Measurements from ENCODE around the gene VPS13C. TPM values are rescaled to one million over a fixed set of nuclear protein-coding genes. Genes with fewer than 3 reads are reported as not detected.

The VPS13C gene
- total RNA-seq, 1 donor, result 94.6 TPM

- DNase-seq (ENCODE audit: low read depth), result no peak
- no peak for TF ChIP-seq CTCF (IDR thresholded peaks at IDR 0.05; ENCODE audit: insufficient read depth, low read depth, low read length)
- H3K4me3 ChIP-seq (ENCODE audit: low read depth, low read length), result no peak overlapping the region
These were observed 113.5 kb downstream of the VPS13C start for GRCh38 chr15:61946778-61947177.

GRCh38 chr15:61943992-61944391 lies 116.3 kb downstream of the VPS13C start:
- no peak overlapping the region for H3K4me3 ChIP-seq (ENCODE audit: low read depth, low read length)
- TF ChIP-seq CTCF (IDR thresholded peaks at IDR 0.05; ENCODE audit: insufficient read depth, low read depth, low read length), result no peak
- no peak for DNase-seq (ENCODE audit: low read depth)

GRCh38 chr15:61938249-61938648 lies 122.0 kb downstream of the VPS13C start:
- DNase-seq (ENCODE audit: low read depth), result no peak
- no peak overlapping the region for H3K4me3 ChIP-seq (ENCODE audit: low read depth, low read length)
- no peak for TF ChIP-seq CTCF (IDR thresholded peaks at IDR 0.05; ENCODE audit: insufficient read depth, low read depth, low read length)

- DNase-seq (ENCODE audit: low read depth), result no peak
- H3K4me3 ChIP-seq (ENCODE audit: low read depth, low read length), result no peak overlapping the region
- TF ChIP-seq CTCF (IDR thresholded peaks at IDR 0.05; ENCODE audit: insufficient read depth, low read depth, low read length), result no peak
These were observed 123.6 kb downstream of the VPS13C start for GRCh38 chr15:61936528-61937195.

- no peak for TF ChIP-seq CTCF (IDR thresholded peaks at IDR 0.05; ENCODE audit: insufficient read depth, low read depth, low read length)
- DNase-seq (ENCODE audit: low read depth), result no peak
- H3K4me3 ChIP-seq (ENCODE audit: low read depth, low read length), result no peak overlapping the region
These were observed 124.8 kb downstream of the VPS13C start for GRCh38 chr15:61935493-61935892.

GRCh38 chr15:61929452-61929851 lies 130.8 kb downstream of the VPS13C start:
- no peak for TF ChIP-seq CTCF (IDR thresholded peaks at IDR 0.05; ENCODE audit: insufficient read depth, low read depth, low read length)
- H3K4me3 ChIP-seq (ENCODE audit: low read depth, low read length), result no peak overlapping the region
- DNase-seq (ENCODE audit: low read depth), result no peak

- no peak for TF ChIP-seq CTCF (IDR thresholded peaks at IDR 0.05; ENCODE audit: insufficient read depth, low read depth, low read length)
- DNase-seq (ENCODE audit: low read depth), result no peak
- no peak overlapping the region for H3K4me3 ChIP-seq (ENCODE audit: low read depth, low read length)
These were observed 137.1 kb downstream of the VPS13C start for GRCh38 chr15:61923173-61923572.
